MCF 10A (cell line): ENCODE results near the gene PTGES2. TPM values are rescaled to one million over a fixed set of nuclear protein-coding genes. Genes with fewer than 3 reads are reported as not detected.
"Not testable (repeated sequence)": the region's sequence is repeated elsewhere in the genome, so short reads cannot be mapped to it uniquely, and the experiment has no call there.

Experiments used
- BruUV-seq: library from RNA; stranded (reverse); fragments of 400-500 nt; replicated peaks from 2 replicates; lab custom pipeline; 2021; lab: Mats Ljungman, UMichigan
- CTCF ChIA-PET: fragments of 300-600 bp; sonication (Branson Sonifier 250); formaldehyde crosslinking; extraction: SDS; loops from one replicate; lab custom pipeline; 2021; ENCODE audit warnings: antibody characterized with exemption, inconsistent platforms; lab: Yijun Ruan, JAX
- POLR2A ChIA-PET: fragments of 300-600, 350-650 bp; sonication (Branson Sonifier 250); formaldehyde crosslinking; extraction: SDS; loops from one replicate; lab custom pipeline; 2020; ENCODE audit warnings: antibody characterized with exemption, inconsistent platforms; lab: Yijun Ruan, JAX
- DNase-seq: peaks from one replicate; pipeline ENCODE4 v3.0.0-alpha.2; 2018; ENCODE audit not compliant: unreplicated experiment
- H3K27ac Mint-ChIP-seq: one replicate; pipeline ENCODE4 v1.8.0; 2022; ENCODE audit warnings: mild to moderate bottlenecking, low read depth, mixed read lengths; ENCODE audit not compliant: unreplicated experiment
- H3K27me3 Mint-ChIP-seq: one replicate; pipeline ENCODE4 v1.8.0; 2022; ENCODE audit warnings: mixed read lengths; ENCODE audit not compliant: insufficient read depth, unreplicated experiment
- H3K36me3 Mint-ChIP-seq: one replicate; pipeline ENCODE4 v1.8.0; 2022; ENCODE audit warnings: mild to moderate bottlenecking, moderate library complexity, mixed read lengths; ENCODE audit not compliant: insufficient read depth, unreplicated experiment
- H3K4me1 Mint-ChIP-seq: one replicate; pipeline ENCODE4 v1.8.0; 2022; ENCODE audit warnings: mixed read lengths; ENCODE audit not compliant: insufficient read depth, unreplicated experiment
- H3K4me3 Mint-ChIP-seq: one replicate; pipeline ENCODE4 v1.8.0; 2022; ENCODE audit warnings: mild to moderate bottlenecking, moderate library complexity, mixed read lengths; ENCODE audit not compliant: unreplicated experiment
- H3K9me3 Mint-ChIP-seq: one replicate; pipeline ENCODE4 v1.8.0; 2022; ENCODE audit warnings: mixed read lengths; ENCODE audit not compliant: unreplicated experiment
- intact Hi-C: fragments of 100-400 bp; cut with micrococcal nuclease; formaldehyde crosslinking; loops from 2 replicates; pipeline ENCODE4 v1.14.1; 2022
- total RNA-seq: library from RNA; stranded (reverse); gene quantifications from 2 replicates; pipeline ENCODE4 v1.2.3, GENCODE V29; 2022
- TF ChIP-seq, protein P1 (sequence below): fragments of 200-600 bp; IDR thresholded peaks from one replicate; pipeline ENCODE4 v1.8.0; 2022; ENCODE audit warnings: antibody characterized with exemption, mild to moderate bottlenecking; ENCODE audit not compliant: unreplicated experiment

PTGES2 gene
- total RNA-seq, 1 experiment from 2014 or later = 130 TPM

DNA sequence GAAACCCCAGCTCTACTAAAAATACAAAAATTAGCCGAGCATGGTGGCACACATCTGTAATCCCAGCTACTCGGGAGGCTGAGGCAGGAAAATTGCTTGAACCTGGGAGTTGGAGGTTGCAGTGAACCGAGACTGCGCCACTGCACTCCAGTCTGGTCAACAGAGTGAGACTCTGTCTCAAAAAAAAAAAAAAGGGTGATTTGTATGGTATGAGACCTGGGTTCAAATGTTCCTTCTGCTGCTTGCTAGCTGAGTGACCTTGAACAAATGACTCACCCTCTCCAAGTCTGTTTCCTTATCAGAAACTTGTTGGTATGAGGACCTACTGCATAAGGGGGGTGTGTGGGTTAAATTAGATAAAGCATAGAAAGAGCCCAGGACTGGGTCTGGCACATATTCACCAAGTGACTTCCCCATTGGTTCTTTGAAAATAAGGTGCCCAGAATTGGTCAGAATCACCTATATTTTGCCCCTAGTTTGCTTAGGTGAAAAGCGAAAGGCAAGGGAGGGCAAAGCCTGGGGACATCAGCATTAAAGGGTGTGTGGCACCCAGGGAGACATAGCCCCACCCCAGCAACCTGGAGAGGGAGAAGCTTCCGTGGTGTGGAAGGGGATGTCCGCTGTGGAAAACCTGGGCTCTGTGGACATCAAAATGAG, 49.6 kb downstream of the PTGES2 start:
- Mint-ChIP-seq H3K27me3 (no peaks in the 10 kb centered on the region), H3K27ac (no peak overlapping the region), H3K36me3 (no peaks in the 10 kb centered on the region), H3K4me1 (peaks cover 26% of the 10 kb centered on the region), H3K4me3 (no peak overlapping the region), H3K9me3 (no peaks in the 10 kb centered on the region)
- CTCF ChIA-PET = interaction anchor here (0.6 to 5.6 kb wide), 5 partner anchors 8 to 1510 kb away, joined by 3 to 32 read pairs (median 3); no protein-coding TSS in a partner anchor
- TF ChIP-seq, protein P1, sequence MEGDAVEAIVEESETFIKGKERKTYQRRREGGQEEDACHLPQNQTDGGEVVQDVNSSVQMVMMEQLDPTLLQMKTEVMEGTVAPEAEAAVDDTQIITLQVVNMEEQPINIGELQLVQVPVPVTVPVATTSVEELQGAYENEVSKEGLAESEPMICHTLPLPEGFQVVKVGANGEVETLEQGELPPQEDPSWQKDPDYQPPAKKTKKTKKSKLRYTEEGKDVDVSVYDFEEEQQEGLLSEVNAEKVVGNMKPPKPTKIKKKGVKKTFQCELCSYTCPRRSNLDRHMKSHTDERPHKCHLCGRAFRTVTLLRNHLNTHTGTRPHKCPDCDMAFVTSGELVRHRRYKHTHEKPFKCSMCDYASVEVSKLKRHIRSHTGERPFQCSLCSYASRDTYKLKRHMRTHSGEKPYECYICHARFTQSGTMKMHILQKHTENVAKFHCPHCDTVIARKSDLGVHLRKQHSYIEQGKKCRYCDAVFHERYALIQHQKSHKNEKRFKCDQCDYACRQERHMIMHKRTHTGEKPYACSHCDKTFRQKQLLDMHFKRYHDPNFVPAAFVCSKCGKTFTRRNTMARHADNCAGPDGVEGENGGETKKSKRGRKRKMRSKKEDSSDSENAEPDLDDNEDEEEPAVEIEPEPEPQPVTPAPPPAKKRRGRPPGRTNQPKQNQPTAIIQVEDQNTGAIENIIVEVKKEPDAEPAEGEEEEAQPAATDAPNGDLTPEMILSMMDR = no peak
- no peak for DNase-seq
- POLR2A ChIA-PET = interaction anchor here (0.6 to 5.3 kb wide), 7 partner anchors 8 to 158 kb away, joined by 3 to 36 read pairs (median 5); partner anchors contain the start of genes NAIF1 and SLC25A25
- intact Hi-C loops = no loop called here
- no TSS peak for BruUV-seq

DNA sequence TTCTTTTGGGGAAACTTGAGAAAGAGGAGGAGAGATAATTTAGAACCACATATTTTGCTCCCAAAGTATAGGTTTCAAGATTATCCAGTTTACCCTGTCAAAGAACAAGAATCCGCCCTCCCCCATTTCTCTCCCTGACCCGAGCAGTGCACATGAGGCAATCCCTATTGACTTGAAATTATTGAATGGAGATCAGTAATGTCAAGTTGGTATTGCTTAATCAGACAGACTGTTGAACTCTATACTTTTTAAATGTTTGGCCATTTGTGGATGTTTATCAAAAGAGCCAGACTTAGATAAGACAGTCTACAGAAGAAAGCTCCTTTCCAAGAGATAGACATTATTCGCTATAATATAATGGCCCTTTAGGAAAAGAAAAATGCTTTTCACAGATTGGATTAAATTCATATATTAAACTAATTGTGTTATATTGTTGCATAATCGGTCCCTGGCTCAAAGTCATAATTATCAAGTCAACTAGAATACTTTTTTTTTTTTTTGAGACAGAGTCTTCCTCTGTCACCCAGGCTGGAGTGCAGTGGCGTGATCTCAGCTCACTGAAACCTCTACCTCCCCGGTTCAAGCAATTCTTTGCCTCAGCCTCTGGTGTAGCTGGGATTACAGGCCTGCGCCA, 54.2 kb downstream of the PTGES2 start:
- TF ChIP-seq, protein P1 = no peak
- ChIA-PET POLR2A (interaction anchor here (0.6 to 3.0 kb wide), 7 partner anchors 9 to 357 kb away, joined by 3 to 25 read pairs (median 6); partner anchors contain the start of gene TTC16), CTCF (interaction anchor here (0.7 to 2.4 kb wide), 5 partner anchors 10 to 157 kb away, joined by 3 to 13 read pairs (median 4); no protein-coding TSS in a partner anchor)
- no peaks in the 10 kb centered on the region for H3K27me3 Mint-ChIP-seq
- H3K9me3 Mint-ChIP-seq = no peaks in the 10 kb centered on the region
- BruUV-seq = no TSS peak
- H3K36me3 Mint-ChIP-seq = no peaks in the 10 kb centered on the region
- no peak for DNase-seq
- no peak overlapping the region for H3K27ac Mint-ChIP-seq
- peaks cover 25% of the 10 kb centered on the region for H3K4me1 Mint-ChIP-seq
- no peak overlapping the region for H3K4me3 Mint-ChIP-seq
- intact Hi-C loops = no loop called here

DNA sequence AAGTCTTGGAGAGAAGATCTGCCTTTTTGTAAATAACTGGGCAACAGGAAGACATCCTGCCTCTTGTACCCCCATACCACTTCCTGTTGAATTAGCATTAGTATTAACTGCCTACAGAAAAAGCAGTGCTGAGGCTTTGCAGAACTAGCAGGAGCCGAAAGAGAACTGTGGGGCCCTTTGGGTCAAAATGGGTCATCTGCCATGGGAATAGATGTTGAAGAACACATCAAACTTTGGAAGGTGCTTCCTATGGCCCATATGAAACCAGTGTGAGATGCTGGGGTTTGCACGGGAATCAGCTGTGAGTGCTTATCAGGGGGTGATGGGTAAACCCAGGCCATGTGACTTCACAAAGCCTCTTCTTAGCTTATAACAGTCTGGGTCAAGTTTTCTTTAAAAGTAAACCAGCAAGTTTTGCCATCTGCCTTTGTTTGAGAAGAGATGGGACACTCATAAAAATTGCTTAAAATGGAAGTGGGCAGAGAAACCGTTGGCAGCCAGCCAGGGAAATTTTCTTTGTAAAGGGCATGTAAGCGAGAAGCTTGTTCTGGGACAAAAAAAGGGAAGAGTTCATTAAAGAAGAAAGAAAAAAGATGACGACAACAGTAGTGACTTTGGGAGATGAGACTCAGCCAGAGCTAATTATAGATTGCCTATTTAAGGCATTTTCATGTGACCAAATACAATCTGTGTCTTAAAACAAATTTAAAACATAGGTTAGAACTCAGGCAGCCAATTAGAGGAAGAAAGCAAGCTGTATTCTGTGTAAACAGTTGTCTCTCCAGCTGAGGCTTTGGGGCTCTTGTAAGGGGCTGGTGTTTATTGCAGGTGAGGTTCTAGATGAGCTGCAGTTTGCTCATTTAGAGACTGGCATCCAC, 55.1 kb downstream of the PTGES2 start:
- peak; percentile 67 for DNase-seq
- ChIA-PET POLR2A (interaction anchor here (0.6 to 3.0 kb wide), 10 partner anchors 10 to 588 kb away, joined by 3 to 25 read pairs (median 4); partner anchors contain the start of gene SPTAN1), CTCF (interaction anchor here (0.9 to 2.4 kb wide), 4 partner anchors 12 to 45 kb away, joined by 4 to 13 read pairs (median 4); no protein-coding TSS in a partner anchor)
- no peaks in the 10 kb centered on the region for H3K36me3 Mint-ChIP-seq
- TF ChIP-seq, protein P1 = no peak
- H3K27ac Mint-ChIP-seq = no peak overlapping the region
- peak overlapping the region; percentile 4 for H3K4me3 Mint-ChIP-seq
- H3K9me3 Mint-ChIP-seq = no peaks in the 10 kb centered on the region
- H3K27me3 Mint-ChIP-seq = no peaks in the 10 kb centered on the region
- peaks cover 21% of the 10 kb centered on the region for H3K4me1 Mint-ChIP-seq
- intact Hi-C loops = no loop called here
- no TSS peak for BruUV-seq

DNA sequence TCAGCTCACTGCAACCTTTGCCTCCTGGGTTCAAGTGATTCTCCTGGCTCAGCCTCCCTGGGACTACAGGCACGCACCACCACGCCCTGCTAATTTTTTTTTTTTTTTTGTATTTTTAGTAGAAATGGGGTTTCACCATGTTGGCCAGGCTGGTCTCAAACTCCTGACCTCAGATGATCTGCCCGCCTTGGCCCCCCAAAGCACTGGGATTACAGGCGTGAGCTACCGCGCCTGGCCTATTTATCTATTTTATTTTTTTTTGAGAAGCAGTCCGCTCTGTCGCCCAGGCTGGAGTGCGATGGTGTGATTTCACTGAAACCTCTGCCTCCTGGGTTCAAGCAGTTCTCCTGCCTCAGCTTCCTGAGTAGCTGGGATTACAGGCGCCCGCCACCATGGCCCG, 56.1 kb downstream of the PTGES2 start:
- ChIA-PET CTCF (interaction anchor here (0.9 to 2.4 kb wide), 3 partner anchors 24 to 1130 kb away, joined by 3 to 13 read pairs (median 4); no protein-coding TSS in a partner anchor), POLR2A (interaction anchor here (1.4 to 3.0 kb wide), 3 partner anchors 22 to 481 kb away, joined by 4 to 25 read pairs (median 4); partner anchors contain the start of gene SPTAN1)
- BruUV-seq, H3K36me3 Mint-ChIP-seq, H3K27ac Mint-ChIP-seq, H3K9me3 Mint-ChIP-seq, DNase-seq, intact Hi-C loops, H3K27me3 Mint-ChIP-seq, H3K4me3 Mint-ChIP-seq: not testable (repeated sequence)
- peaks cover 21% of the 10 kb centered on the region for H3K4me1 Mint-ChIP-seq
